Left ventricle myocardium inferior (tissue), 1 donor: ENCODE results near the gene NECTIN2. TPM values are rescaled to one million over a fixed set of nuclear protein-coding genes. Genes with fewer than 3 reads are reported as not detected.

Experiments
- DNase-seq: peaks from one replicate; pipeline ENCODE4 v3.0.0-alpha.2; 2020
- H3K27ac ChIP-seq: fragments of 200-600 bp; replicated peaks from 2 replicates; pipeline ENCODE4 v1.8.0; 2021
- H3K27me3 ChIP-seq: fragments of 200-600 bp; 2 replicates; pipeline ENCODE4 v1.8.0; 2021; ENCODE audit warnings: low read depth
- H3K36me3 ChIP-seq: fragments of 200-600 bp; 2 replicates; pipeline ENCODE4 v1.8.0; 2021
- H3K4me1 ChIP-seq: fragments of 200-600 bp; 2 replicates; pipeline ENCODE4 v1.8.0; 2021
- H3K4me3 ChIP-seq: fragments of 200-600 bp; 2 replicates; pipeline ENCODE4 v1.8.0; 2021; ENCODE audit warnings: mild to moderate bottlenecking, moderate library complexity
- H3K9me3 ChIP-seq: fragments of 200-600 bp; replicated peaks from 2 replicates; pipeline ENCODE4 v1.8.0; 2021
- intact Hi-C: fragments of 100-400 bp; cut with micrococcal nuclease; formaldehyde crosslinking; loops from one replicate; pipeline ENCODE4 v1.11.0; 2022
- total RNA-seq: library from RNA; stranded (reverse); fragmentation: NEBNext Ultra II Directional; extraction: Animal tissue kit (Norgen Biotek cat#: 25700); gene quantifications from one replicate; pipeline ENCODE4 v1.2.1, GENCODE V29; 2021
- TF ChIP-seq, protein P1 (sequence below): fragments of 200-600 bp; IDR thresholded peaks from 2 replicates; pipeline ENCODE4 v1.8.0; 2021; ENCODE audit warnings: antibody characterized with exemption, mild to moderate bottlenecking, borderline replicate concordance
- donor health status: DM: no; HTN: yes; CAD: no; lungs with severe emphysema.

Gene NECTIN2
- total RNA-seq, 1 donor from 2014 or later, result 40.7 TPM

DNA sequence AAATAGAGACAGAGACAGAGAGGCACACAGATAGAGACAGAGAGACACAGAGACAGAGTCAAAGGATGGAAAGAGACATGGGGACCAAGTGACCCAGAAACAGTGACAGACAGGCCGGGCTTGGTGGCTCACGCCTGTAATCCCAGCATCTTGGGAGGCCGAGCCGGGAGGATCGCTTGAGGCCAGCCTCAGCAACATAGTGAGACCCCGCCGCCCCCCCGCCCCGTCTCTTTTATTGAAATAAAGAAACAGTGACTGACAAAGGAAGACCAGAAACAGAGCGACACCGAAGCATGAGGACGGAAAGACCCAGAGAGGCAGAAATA lies 848 bp upstream of the NECTIN2 start:
- Histone ChIP-seq H3K4me1 (peaks cover 58% of the 10 kb centered on the region), H3K36me3 (no peaks in the 10 kb centered on the region), H3K4me3 (peak overlapping the region; percentile 100), H3K9me3 (no peaks in the 10 kb centered on the region), H3K27me3 (no peaks in the 10 kb centered on the region), H3K27ac (peak overlapping the region; percentile 96)
- no peak for DNase-seq
- TF ChIP-seq, protein P1, sequence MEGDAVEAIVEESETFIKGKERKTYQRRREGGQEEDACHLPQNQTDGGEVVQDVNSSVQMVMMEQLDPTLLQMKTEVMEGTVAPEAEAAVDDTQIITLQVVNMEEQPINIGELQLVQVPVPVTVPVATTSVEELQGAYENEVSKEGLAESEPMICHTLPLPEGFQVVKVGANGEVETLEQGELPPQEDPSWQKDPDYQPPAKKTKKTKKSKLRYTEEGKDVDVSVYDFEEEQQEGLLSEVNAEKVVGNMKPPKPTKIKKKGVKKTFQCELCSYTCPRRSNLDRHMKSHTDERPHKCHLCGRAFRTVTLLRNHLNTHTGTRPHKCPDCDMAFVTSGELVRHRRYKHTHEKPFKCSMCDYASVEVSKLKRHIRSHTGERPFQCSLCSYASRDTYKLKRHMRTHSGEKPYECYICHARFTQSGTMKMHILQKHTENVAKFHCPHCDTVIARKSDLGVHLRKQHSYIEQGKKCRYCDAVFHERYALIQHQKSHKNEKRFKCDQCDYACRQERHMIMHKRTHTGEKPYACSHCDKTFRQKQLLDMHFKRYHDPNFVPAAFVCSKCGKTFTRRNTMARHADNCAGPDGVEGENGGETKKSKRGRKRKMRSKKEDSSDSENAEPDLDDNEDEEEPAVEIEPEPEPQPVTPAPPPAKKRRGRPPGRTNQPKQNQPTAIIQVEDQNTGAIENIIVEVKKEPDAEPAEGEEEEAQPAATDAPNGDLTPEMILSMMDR, result no peak
- intact Hi-C loops, result loop anchor here (10.0 kb wide), 1 partner anchor 50 kb away; no protein-coding TSS in a partner anchor

DNA sequence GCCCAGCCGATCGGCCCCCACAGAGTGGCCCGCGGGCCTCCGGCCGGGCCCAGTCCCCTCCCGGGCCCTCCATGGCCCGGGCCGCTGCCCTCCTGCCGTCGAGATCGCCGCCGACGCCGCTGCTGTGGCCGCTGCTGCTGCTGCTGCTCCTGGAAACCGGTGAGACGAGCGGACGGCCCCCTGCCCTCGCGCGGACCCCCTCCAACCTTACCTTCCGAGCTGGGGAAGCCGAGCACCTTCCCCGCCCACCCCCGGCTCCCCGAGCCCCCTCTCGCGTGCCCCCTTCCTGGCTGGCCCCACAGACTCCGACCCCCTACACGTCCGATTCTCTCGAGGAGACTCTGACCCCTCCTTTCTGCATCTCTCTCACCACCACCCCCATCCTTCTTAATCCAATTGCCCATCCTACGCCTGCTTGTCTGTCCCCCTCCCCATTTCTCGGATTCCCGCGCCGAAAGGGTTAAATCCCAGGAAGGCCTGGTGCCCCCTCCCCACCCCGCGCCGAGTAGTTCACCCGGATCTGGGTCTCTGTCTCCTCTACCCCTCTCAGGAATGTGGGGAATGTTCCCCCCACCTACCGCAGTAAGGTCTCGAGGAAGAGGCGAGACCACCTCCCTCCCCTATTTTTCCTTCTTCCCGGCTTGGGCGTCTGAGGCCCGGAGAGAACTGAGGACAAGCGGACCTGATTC lies 502 bp downstream of the NECTIN2 start:
- intact Hi-C loops, result loop anchor here (10.0 kb wide), 1 partner anchor 52 kb away; no protein-coding TSS in a partner anchor
- Histone ChIP-seq H3K27me3 (no peaks in the 10 kb centered on the region), H3K27ac (peak overlapping the region; percentile 96), H3K9me3 (no peaks in the 10 kb centered on the region), H3K4me1 (peaks cover 70% of the 10 kb centered on the region), H3K4me3 (peak overlapping the region; percentile 100), H3K36me3 (no peaks in the 10 kb centered on the region)
- no peak for DNase-seq
- TF ChIP-seq, protein P1, result no peak

DNA sequence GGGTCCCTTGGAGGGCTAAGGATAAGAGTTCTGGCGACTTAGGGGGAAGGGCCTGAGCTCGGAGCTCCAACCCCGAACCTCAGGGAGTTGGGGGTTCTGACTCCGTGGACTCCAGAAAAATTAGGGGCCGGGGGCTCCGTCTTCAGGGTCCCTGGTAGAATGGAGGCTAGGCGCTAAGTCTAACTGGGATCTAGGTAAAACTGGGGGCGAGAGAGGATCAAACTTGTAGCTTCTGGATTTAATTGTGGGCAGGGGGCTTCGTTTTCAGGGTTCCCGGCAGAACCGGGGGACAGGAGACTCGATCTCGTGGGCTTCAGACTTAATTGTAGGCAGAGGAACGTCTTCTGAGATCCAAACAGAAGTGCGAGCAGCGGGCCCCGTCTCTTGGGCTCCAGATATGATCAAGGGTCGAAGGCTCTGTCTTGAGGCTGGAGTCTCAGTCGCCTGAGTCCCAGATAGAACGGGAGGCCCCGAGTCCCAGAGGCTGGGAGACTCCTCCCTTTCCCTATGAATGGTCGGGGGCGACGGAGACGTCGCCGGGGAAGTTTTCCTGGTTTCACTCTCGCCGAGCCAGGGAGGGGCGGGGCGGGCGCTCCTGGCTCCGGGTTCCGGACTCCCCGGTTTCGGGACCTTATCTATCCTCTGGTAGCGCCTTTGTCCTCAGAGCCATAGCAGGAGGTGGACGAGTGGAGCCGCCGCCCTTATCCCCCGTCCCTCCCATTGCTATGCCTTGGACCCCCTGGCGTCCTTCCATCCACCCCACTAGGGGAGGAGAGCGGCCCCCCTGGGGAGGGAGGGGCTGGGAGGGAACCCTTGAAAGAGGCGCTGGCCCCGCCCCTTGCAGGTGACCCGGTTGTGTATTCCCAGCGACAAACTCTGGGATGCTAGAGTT lies 1.3 kb downstream of the NECTIN2 start:
- Histone ChIP-seq H3K4me1 (peaks cover 76% of the 10 kb centered on the region), H3K27ac (peak overlapping the region; percentile 96), H3K36me3 (no peaks in the 10 kb centered on the region), H3K9me3 (no peaks in the 10 kb centered on the region), H3K27me3 (no peaks in the 10 kb centered on the region), H3K4me3 (peak overlapping the region; percentile 100)
- intact Hi-C loops, result loop anchor here (10.0 kb wide), 1 partner anchor 53 kb away; no protein-coding TSS in a partner anchor
- peak; percentile 70 for DNase-seq
- TF ChIP-seq, protein P1, result no peak

DNA sequence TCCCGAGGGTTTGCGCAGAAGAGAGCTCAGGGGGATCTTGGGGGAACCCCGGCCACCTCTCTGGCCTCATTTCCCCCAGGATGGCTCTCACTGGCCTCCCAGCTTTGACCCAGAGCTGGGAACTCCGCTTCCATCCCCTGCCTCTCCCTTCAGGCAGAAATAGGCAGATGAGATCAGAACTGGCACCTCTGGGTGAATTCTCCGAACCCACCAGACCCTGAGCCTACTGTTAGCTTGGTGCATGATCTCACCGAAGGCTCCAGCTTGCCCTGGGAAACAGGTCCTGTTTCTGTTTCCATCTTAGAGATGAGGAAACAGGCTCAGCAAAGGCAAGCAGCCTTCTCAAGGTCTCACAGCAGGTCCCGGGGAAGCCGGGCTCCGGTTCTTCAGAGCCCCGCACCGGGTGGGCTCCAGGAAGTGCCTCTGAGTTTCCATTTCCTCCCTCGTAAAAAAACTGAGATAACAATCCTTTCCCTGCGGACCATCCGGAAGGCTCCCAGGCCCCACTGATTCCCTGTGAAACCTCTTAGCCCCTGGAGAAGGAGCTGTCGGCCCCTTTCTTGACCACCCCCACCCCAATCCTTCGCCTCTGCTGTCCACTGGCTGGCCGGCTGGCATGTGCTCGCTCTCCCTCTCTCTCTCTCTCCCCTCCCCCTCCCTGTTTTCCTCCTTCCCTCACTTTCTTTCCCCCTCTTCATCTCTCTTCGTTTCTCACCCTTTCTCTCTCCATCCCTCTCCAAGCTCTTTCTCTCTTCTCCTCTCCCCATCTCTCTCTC lies 2.1 kb downstream of the NECTIN2 start:
- no peak for DNase-seq
- TF ChIP-seq, protein P1, result no peak
- intact Hi-C loops, result loop anchor here (10.0 kb wide), 1 partner anchor 53 kb away; no protein-coding TSS in a partner anchor

DNA sequence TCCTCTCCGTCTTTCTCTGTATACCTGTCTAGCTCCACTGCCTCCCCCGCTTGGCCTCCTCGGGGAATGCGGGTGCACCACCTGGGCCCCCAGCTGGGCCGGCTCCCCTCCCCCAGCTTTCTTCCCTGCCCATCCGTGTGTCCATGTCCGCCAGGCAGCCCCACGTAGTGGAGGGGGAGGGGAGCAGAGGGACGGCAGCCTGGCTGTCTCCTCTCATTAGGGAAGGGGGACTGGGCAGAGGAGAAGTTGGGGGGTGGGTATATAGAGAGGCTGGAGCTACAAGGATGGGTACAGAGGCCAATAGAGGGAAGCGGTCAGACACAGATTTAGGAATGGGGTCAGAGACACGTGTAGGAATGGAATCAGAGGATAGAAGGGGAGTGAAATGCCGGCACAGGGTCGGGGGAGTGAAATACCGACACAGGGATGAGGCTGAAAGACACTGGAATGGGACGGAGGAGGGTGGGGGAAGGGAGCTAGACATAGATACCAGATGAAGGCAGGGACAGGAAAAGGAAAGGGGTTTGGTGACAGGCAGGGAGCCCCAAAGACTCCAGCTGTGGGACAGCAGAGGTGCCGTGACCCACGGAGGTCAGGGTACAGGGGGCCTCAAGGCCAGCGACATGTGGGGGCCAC lies 2.8 kb downstream of the NECTIN2 start:
- intact Hi-C loops, result loop anchor here (10.0 kb wide), 1 partner anchor 54 kb away; no protein-coding TSS in a partner anchor
- Histone ChIP-seq H3K4me3 (peak overlapping the region; percentile 100), H3K27ac (peak overlapping the region; percentile 96)

More for the DNA sequence above, 2.1 kb downstream of the NECTIN2 start:
- Histone ChIP-seq H3K9me3 (no peaks in the 10 kb centered on the region), H3K27ac (peak overlapping the region; percentile 96), H3K27me3 (no peaks in the 10 kb centered on the region), H3K4me1 (peaks cover 76% of the 10 kb centered on the region), H3K4me3 (peak overlapping the region; percentile 100), H3K36me3 (no peaks in the 10 kb centered on the region)

More for the DNA sequence above, 2.8 kb downstream of the NECTIN2 start:
- DNase-seq, result no peak
- Histone ChIP-seq H3K36me3 (no peaks in the 10 kb centered on the region), H3K9me3 (no peaks in the 10 kb centered on the region), H3K27me3 (no peaks in the 10 kb centered on the region), H3K4me1 (peaks cover 76% of the 10 kb centered on the region)
- TF ChIP-seq, protein P1, result no peak
